ENCODE measurements around the gene CHRNB4.
"Not testable (repeated sequence)": the region's sequence is repeated elsewhere in the genome, so short reads cannot be mapped to it uniquely, and the experiment has no call there.

The CHRNB4 gene

GRCh38 chr15:78615151-78615589 is 25.8 kb downstream of the CHRNB4 start:
- TF ChIP-seq CTCF (IDR thresholded peaks at IDR 0.05; ENCODE audit: control extremely low read depth, extremely low read depth, low read depth, missing control alignments) = no peak
- POLR2A ChIA-PET = no interaction called here
- CTCF ChIA-PET = interaction anchor here (1.1 to 2.0 kb wide), 3 partner anchors 77 to 95 kb away, joined by 3 to 6 read pairs (median 5); no protein-coding TSS in a partner anchor
- no peak for DNase-seq (ENCODE audit: extremely low spot score)

GRCh38 chr15:78614021-78614420 is 27.0 kb downstream of the CHRNB4 start:
- no peak for TF ChIP-seq CTCF (IDR thresholded peaks at IDR 0.05; ENCODE audit: control extremely low read depth, extremely low read depth, low read depth, missing control alignments)
- no peak for DNase-seq (ENCODE audit: extremely low spot score)
- CTCF ChIA-PET = interaction anchor here (0.8 to 2.0 kb wide), 4 partner anchors 12 to 96 kb away, joined by 3 to 5 read pairs (median 3); partner anchors contain the start of gene CHRNB4
- POLR2A ChIA-PET = no interaction called here

- CTCF ChIA-PET; POLR2A ChIA-PET; DNase-seq (ENCODE audit: extremely low spot score): not testable (repeated sequence)
These were observed 31.5 kb downstream of the CHRNB4 start for GRCh38 chr15:78609551-78609950.

- no peak for DNase-seq (ENCODE audit: extremely low spot score)
- TF ChIP-seq CTCF (IDR thresholded peaks at IDR 0.05; ENCODE audit: control extremely low read depth, extremely low read depth, low read depth, missing control alignments) = no peak
- ChIA-PET POLR2A (no interaction called here), CTCF (no interaction called here)
These were observed 35.3 kb downstream of the CHRNB4 start for GRCh38 chr15:78605680-78606079.

GRCh38 chr15:78605201-78605600 is 35.8 kb downstream of the CHRNB4 start:
- CTCF ChIA-PET = interaction anchor here (1.1 to 1.7 kb wide), 3 partner anchors 10 to 14 kb away, joined by 3 read pairs; no protein-coding TSS in a partner anchor
- POLR2A ChIA-PET = no interaction called here

GRCh38 chr15:78604420-78604819 is 36.6 kb downstream of the CHRNB4 start:
- ChIA-PET POLR2A (no interaction called here), CTCF (interaction anchor here (1.1 to 1.7 kb wide), 3 partner anchors 10 to 15 kb away, joined by 3 read pairs; no protein-coding TSS in a partner anchor)
- DNase-seq (ENCODE audit: extremely low spot score) = no peak
- TF ChIP-seq CTCF (IDR thresholded peaks at IDR 0.05; ENCODE audit: control extremely low read depth, extremely low read depth, low read depth, missing control alignments) = no peak

More at GRCh38 chr15:78605201-78605600, 35.8 kb downstream of the CHRNB4 start:
- DNase-seq (ENCODE audit: extremely low spot score) = no peak
- no peak for TF ChIP-seq CTCF (IDR thresholded peaks at IDR 0.05; ENCODE audit: control extremely low read depth, extremely low read depth, low read depth, missing control alignments)

GRCh38 chr15:78603467-78603866 is 37.5 kb downstream of the CHRNB4 start:
- DNase-seq (ENCODE audit: extremely low spot score) = no peak

More at GRCh38 chr15:78603467-78603866, 37.5 kb downstream of the CHRNB4 start:
- CTCF ChIA-PET = interaction anchor here (1.7 kb wide), 1 partner anchor 16 kb away, joined by 3 read pairs; no protein-coding TSS in a partner anchor
- POLR2A ChIA-PET = no interaction called here
- TF ChIP-seq CTCF (IDR thresholded peaks at IDR 0.05; ENCODE audit: control extremely low read depth, extremely low read depth, low read depth, missing control alignments) = no peak

All from GM10248 (cell line).